Prostate gland (tissue), 2 donors: ENCODE results near the gene CSNK1A1. TPM values are rescaled to one million over a fixed set of nuclear protein-coding genes. Genes with fewer than 3 reads are reported as not detected.
"Not testable (repeated sequence)": the region's sequence is repeated elsewhere in the genome, so short reads cannot be mapped to it uniquely, and the experiment has no call there.

Source experiments
- DNase-seq: peaks from one replicate; pipeline ENCODE4 v3.0.0-alpha.2; 2019; ENCODE audit warnings: low spot score
- H3K27ac ChIP-seq, 2 donors: fragments of 200-600 bp; sonication (generic); 2 replicates each; pipeline ENCODE4 v1.5.1; 2017 to 2019
- H3K27me3 ChIP-seq: fragments of 200-600 bp; sonication (generic); replicated peaks from 2 replicates; pipeline ENCODE4 v1.5.1; 2019; ENCODE audit not compliant: insufficient read depth
- H3K36me3 ChIP-seq, 2 donors: fragments of 200-600 bp; sonication (generic); 1 replicate in 1 of 2; 2 replicates in 1 of 2; pipeline versions ENCODE4 v1.5.1 to v1.8.1; 2017 to 2019
- H3K4me1 ChIP-seq: fragments of 200-600 bp; sonication (generic); replicated peaks from 2 replicates; pipeline ENCODE4 v1.5.1; 2019
- H3K4me3 ChIP-seq, 2 donors: fragments of 200-600 bp; sonication (generic); 2 replicates each; pipeline ENCODE4 v1.5.1; 2017 to 2019
- H3K9me3 ChIP-seq: fragments of 200-600 bp; sonication (generic); 2 replicates; pipeline ENCODE4 v1.5.1; 2017
- CTCF ChIP-seq, 4 experiments: fragments of 200-600 bp in 2 of 4; fragments of 450-650 bp in 2 of 4; sonication (generic) in 2 of 4; IDR thresholded peaks; 1 replicate in 3 of 4; 2 replicates in 1 of 4; pipeline ENCODE4 v1.5.1; 2016 to 2019; ENCODE audit warnings: antibody characterized with exemption in 4 of 4, mild to moderate bottlenecking in 2 of 4, moderate library complexity in 2 of 4
- POLR2A ChIP-seq: fragments of 450-650 bp; IDR thresholded peaks from one replicate; pipeline ENCODE4 v1.6.1; 2016; ENCODE audit warnings: antibody characterized with exemption, mild to moderate bottlenecking
- POLR2AphosphoS5 ChIP-seq: sonication (generic); formaldehyde crosslinking; IDR thresholded peaks from one replicate; pipeline ENCODE4 v1.6.1; 2017; ENCODE audit warnings: antibody characterized with exemption
- WGBS: methylation state at CpG from one replicate; pipeline ENCODE4 v1.1.5; 2018; 5-methylcytosine and 5-hydroxymethylcytosine counted together
- intact Hi-C: fragments of 100-400 bp; cut with DNase I; formaldehyde crosslinking; loops from one replicate; pipeline ENCODE4 v1.14.2; 2022
- total RNA-seq, 2 donors: library from RNA; depleted of rRNA; stranded (reverse); fragments of >200 nt; gene quantifications; one replicate each; pipeline ENCODE4 v1.1.0, GENCODE V29; 2016

CSNK1A1 gene
- total RNA-seq, 2 donors from 2014 or later, result 219 to 269 TPM

GRCh38 chr5:149466457-149466972 lies 84.7 kb downstream of the CSNK1A1 start:
- peaks cover 3% of the 10 kb centered on the region for H3K4me1 ChIP-seq
- TF ChIP-seq POLR2A, result no peak
- no peak for TF ChIP-seq CTCF (IDR thresholded peaks at IDR 0.05)
- TF ChIP-seq POLR2AphosphoS5, result no peak
- H3K27ac ChIP-seq, result no peak overlapping the region
- 50% methylated on average over 17 of the region's 17 CpGs for WGBS
- H3K9me3 ChIP-seq, result no peaks in the 10 kb centered on the region
- intact Hi-C loops, result no loop called here
- H3K36me3 ChIP-seq, result no peaks in the 10 kb centered on the region
- H3K4me3 ChIP-seq, result no peak overlapping the region
- no peaks in the 10 kb centered on the region for H3K27me3 ChIP-seq
- no peak for DNase-seq

GRCh38 chr5:149464796-149465489 lies 86.3 kb downstream of the CSNK1A1 start:
- 67% methylated on average over 8 of the region's 8 CpGs for WGBS
- Histone ChIP-seq H3K36me3 (no peaks in the 10 kb centered on the region), H3K9me3 (no peaks in the 10 kb centered on the region), H3K4me3 (no peak overlapping the region), H3K4me1 (no peaks in the 10 kb centered on the region), H3K27me3 (no peaks in the 10 kb centered on the region), H3K27ac (peak overlapping the region; percentile 36 to 61)
- DNase-seq, result no peak
- intact Hi-C loops, result no loop called here
- no peak for TF ChIP-seq CTCF (IDR thresholded peaks at IDR 0.05)
- no peak for TF ChIP-seq POLR2AphosphoS5
- TF ChIP-seq POLR2A, result no peak

GRCh38 chr5:149461907-149462306 lies 89.3 kb downstream of the CSNK1A1 start:
- DNase-seq, H3K27me3 ChIP-seq, intact Hi-C loops, H3K9me3 ChIP-seq, H3K4me3 ChIP-seq, H3K27ac ChIP-seq, H3K36me3 ChIP-seq, H3K4me1 ChIP-seq: not testable (repeated sequence)
- 93% methylated on average over 6 of the region's 6 CpGs for WGBS

- Histone ChIP-seq H3K4me1 (no peaks in the 10 kb centered on the region), H3K36me3 (no peaks in the 10 kb centered on the region), H3K27me3 (no peaks in the 10 kb centered on the region), H3K4me3 (no peak overlapping the region), H3K27ac (no peak overlapping the region), H3K9me3 (no peaks in the 10 kb centered on the region)
- TF ChIP-seq POLR2A, result no peak
- TF ChIP-seq CTCF (IDR thresholded peaks at IDR 0.05), result no peak
- no peak for TF ChIP-seq POLR2AphosphoS5
- DNase-seq, result no peak
- intact Hi-C loops, result no loop called here
- WGBS, result 92% methylated on average over 5 of the region's 5 CpGs
These were observed 91.3 kb downstream of the CSNK1A1 start for GRCh38 chr5:149459891-149460290.

- Histone ChIP-seq H3K4me1 (no peaks in the 10 kb centered on the region), H3K36me3 (no peaks in the 10 kb centered on the region), H3K4me3 (no peak overlapping the region), H3K27me3 (no peaks in the 10 kb centered on the region), H3K9me3 (no peaks in the 10 kb centered on the region), H3K27ac (no peak overlapping the region)
- TF ChIP-seq POLR2AphosphoS5 (no peak), POLR2A (no peak), CTCF (IDR thresholded peaks at IDR 0.05) (no peak)
- intact Hi-C loops, result no loop called here
- 94% methylated on average over 5 of the region's 5 CpGs for WGBS
- DNase-seq, result no peak
These were observed 93.9 kb downstream of the CSNK1A1 start for GRCh38 chr5:149457393-149457763.
